CD4-positive, alpha-beta T cell treated with Interleukin-4 for 1 hour (primary cell): ENCODE results near the gene KBTBD13.

ENCODE experiments used
- DNase-seq, 2 donors: peaks; one replicate each; pipeline ENCODE4 v3.0.0-alpha.2; 2020 to 2022

Gene KBTBD13

GRCh38 chr15:65052956-65053355 is 23.6 kb upstream of the KBTBD13 start:
- DNase-seq, result no peak

GRCh38 chr15:65054333-65055200 is 22.0 kb upstream of the KBTBD13 start:
- peak; percentile 51 to 52 for DNase-seq

- DNase-seq, result no peak
Measured at GRCh38 chr15:65055201-65055870, 21.2 kb upstream of the KBTBD13 start.

- DNase-seq, result no peak
Measured at GRCh38 chr15:65056106-65056505, 20.4 kb upstream of the KBTBD13 start.

GRCh38 chr15:65056868-65057548 is 19.5 kb upstream of the KBTBD13 start:
- DNase-seq, result no peak

GRCh38 chr15:65057549-65057940 is 19.0 kb upstream of the KBTBD13 start:
- DNase-seq, result no peak

- no peak for DNase-seq
Measured at GRCh38 chr15:65058394-65059368, 17.9 kb upstream of the KBTBD13 start.

- no peak for DNase-seq
Measured at GRCh38 chr15:65059369-65059750, 17.2 kb upstream of the KBTBD13 start.

- no peak for DNase-seq
Measured at GRCh38 chr15:65059931-65060596, 16.5 kb upstream of the KBTBD13 start.

GRCh38 chr15:65060641-65061397 is 15.7 kb upstream of the KBTBD13 start:
- no peak for DNase-seq

- DNase-seq, result no peak
Measured at GRCh38 chr15:65062061-65062460, 14.5 kb upstream of the KBTBD13 start.

- DNase-seq, result no peak
Measured at GRCh38 chr15:65062726-65063125, 13.8 kb upstream of the KBTBD13 start.

- no peak for DNase-seq
Measured at GRCh38 chr15:65066001-65066634, 10.4 kb upstream of the KBTBD13 start.

- no peak for DNase-seq
Measured at GRCh38 chr15:65066635-65067316, 9.8 kb upstream of the KBTBD13 start.

GRCh38 chr15:65067317-65067644 is 9.3 kb upstream of the KBTBD13 start:
- DNase-seq, result no peak

GRCh38 chr15:65067645-65068402 is 8.7 kb upstream of the KBTBD13 start, which contains the start of gene RASL12:
Gene RASL12 (minus strand): TSS chr15:65067991. CDS start chr15:65067835, 156 bp downstream.
- DNase-seq, result no peak

- DNase-seq, result no peak
Measured at GRCh38 chr15:65068403-65068788, 8.2 kb upstream of the KBTBD13 start.

GRCh38 chr15:65069179-65069578 is 7.4 kb upstream of the KBTBD13 start:
- DNase-seq, result no peak
